NCI-H69 (cell line): ENCODE measurements around the gene SPATS1.
"Not testable (repeated sequence)": the region's sequence is repeated elsewhere in the genome, so short reads cannot be mapped to it uniquely, and the experiment has no call there.

Experiments used
- DNase-seq: peaks from one replicate; lab custom pipeline; 2025; lab: John Stamatoyannopoulos, UW

The SPATS1 gene

DNA sequence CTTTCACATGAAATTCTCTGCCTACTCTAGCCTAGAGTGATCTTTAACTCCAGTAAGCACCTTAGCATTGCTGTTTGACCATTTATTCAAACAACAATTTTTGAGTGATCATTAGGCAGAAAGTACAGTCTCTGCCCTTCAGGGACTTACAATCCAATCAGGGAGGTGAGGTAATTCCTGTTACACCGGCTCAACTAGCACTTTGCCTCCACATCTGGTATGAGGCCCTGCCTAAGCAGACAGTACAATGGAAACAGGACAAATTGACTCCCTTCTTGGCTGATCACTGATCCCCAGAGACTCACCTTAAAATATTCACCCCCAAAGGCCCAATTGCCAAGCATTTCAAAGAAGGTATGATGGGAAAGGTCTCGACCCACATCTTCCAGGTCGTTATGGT, 30.7 kb upstream of the SPATS1 start:
- no peak for DNase-seq

DNA sequence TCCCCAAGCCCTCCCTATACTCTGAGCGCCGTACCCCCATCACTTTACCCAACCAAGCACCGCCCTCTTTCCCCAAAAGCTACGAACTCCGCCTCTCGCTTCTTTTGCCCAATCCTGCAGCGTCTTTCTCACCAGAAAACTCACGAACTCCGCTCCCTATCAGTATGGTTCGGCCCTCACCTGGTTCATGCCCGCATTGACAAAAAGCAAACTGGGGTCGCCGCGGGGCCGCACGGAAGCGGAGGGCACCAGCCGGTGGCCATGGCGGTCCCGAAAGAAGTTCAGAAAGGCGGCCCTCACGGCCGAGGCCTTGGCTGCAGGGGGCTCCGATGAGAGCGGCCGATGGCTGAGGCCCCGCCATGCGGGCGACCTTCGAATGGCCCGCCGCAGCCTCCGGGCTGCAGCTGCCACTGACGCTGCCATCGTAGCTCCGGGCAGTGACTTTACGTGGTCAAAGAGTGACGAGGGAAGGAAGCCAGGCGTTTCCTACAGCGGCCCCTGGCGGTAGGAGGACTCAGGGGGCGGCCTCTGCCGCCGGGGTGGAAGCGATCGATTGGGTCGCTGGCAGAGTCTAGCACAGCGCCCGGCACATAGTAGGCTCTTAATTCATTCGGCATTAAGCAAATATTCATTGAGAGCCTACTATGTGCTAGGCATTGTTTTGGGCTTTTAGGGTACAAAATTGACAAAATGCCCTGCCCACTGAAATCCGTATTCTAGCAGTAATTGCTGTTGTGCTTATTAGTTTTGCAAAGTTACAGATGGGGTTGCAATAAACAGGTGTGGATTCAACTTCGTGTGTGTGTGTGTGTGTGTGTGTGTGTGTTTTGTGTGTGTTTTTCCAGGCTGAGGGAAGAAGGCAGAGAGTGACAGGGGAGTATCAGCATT, 29.3 kb upstream of the SPATS1 start, which contains the start of gene AARS2:
TSS of gene AARS2 (minus strand) at position 447 of the 888 bp plus-strand sequence. CDS start at position 423, 24 bp downstream.
- peak; percentile 93 for DNase-seq

DNA sequence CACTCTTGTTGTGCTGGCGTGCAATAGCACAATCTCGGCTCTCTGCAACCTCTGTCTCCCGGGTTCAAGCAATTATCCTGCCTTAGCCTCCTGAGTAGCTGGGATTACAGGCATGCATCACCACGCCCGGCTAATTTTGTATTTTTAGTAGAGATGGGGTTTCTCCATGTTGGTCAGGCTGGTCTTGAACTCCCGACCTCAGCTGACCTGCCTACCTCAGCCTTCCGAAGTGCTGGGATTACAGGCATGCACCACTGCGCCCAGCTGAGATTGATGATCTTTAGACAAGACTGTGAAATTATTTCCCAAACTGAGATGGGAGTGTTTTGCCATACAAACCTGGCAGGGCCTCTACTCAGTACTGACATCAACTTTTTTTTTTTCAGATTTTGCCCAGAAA, 27.8 kb upstream of the SPATS1 start:
- not testable (repeated sequence) for DNase-seq

DNA sequence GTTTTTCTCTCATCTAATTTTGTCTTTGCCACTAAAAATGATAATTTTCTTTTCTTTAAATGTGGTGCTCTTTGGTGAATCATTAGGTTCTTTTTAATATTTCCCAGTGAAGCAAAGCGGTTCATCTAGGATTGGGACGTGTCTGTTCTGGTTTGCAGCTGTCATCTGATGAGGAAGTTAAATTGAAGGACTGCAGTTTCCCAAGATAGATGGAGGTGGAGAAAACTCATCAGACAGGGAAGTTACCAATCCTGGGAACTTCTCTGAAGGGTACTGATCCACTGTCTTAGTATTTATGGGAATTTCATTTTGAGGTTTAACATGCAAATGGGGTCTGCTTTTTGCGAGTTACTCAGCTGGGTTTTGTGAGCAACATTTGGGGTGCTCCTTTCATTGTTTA, 26.9 kb upstream of the SPATS1 start:
- DNase-seq: no peak

DNA sequence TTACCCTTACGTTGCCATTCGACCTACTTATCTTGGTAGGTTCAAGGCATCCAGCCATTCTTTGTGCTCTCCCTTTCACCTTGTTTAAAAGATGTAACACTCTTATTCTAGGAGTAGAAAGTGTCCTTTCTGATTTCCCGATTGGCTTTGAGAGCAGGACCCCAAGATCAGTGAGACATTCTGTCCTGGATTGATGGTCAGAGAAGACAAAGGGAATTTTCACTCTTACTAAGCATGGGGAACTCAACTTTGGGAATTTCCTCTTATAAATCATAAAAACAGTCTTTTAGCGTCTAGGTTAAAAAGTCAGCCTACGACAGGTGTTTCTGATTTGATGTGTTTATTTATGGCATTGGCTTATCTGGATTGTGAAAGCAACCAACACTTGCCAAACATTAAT, 26.5 kb upstream of the SPATS1 start:
- no peak for DNase-seq

DNA sequence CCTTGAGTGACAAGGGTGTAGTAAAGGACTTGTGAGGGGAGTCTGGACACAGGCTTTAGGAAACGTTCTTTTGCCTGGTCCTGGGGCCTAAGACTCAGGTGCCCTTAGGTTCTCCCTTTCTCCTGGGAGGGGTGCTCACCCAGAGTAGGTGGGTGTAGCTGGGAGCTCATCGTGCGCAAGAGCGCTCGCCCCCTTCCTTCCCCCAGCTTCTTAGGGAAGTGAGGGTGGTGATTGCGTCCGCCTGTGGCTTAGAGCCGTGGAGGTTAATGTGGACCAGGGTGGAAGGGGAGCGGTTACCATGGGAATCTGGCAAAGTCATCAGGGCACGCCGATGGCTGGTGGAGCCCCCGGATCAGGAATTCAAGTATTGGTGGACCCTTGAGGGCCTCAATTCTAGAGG, 26.0 kb upstream of the SPATS1 start:
- no peak for DNase-seq

DNA sequence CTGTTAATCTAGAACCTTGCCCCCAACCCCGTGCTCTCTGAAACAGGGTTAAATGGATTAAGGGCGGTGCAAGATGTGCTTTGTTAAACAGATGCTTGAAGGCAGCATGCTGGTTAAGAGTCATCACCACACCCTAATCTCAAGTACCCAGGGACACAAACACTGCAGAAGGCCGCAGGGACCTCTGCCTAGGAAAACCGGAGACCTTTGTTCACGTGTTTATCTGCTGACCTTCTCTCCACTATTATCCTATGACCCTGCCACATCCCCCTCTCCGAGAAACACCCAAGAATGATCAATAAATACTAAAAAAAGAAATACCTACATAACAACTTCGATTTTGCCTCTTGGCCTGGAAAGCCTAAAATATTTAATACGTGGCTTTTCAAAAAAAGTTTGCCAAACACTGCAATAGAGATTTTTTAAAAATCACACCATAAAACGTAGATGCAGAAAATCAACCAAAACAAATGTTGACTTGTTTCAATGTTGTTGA, 25.3 kb upstream of the SPATS1 start:
- not testable (repeated sequence) for DNase-seq

DNA sequence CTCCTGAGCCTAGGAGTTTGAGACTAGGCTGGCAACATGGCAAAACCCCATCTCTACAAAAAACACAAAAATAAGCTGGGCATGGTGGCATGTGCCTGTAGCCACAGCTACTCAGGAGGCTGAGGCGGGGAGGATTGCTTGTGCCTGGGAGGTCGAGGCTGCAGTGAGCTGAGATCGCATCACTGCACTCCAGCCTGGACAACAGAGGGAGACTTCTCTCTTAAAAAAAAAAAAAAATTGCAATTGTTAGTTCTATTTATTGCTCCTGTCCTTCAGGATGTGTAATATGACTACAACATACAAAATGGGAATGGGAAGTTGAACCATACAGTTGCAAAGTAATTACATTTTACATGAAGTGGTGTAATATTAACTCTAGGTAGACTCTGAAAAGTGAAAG, 21.2 kb upstream of the SPATS1 start:
- no peak for DNase-seq

DNA sequence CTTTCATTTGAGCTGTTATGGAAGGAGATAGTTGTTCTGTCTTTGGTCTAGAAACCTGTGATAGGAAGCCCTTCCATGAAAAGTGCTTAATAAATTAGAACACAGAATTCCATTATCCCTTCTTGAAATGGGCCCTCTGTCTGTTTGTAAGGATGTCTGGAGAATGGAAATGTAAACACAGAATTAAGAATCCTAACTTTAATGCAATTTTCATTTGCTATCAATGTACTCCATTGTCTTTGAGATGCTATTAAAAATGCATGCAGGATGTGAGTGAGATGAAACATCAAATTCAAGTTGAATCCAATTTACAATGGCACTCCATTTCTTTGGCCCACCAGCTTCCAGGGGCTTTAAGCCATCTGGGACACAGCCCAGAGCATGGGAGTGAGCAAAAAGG, 15.4 kb upstream of the SPATS1 start:
- no peak for DNase-seq

DNA sequence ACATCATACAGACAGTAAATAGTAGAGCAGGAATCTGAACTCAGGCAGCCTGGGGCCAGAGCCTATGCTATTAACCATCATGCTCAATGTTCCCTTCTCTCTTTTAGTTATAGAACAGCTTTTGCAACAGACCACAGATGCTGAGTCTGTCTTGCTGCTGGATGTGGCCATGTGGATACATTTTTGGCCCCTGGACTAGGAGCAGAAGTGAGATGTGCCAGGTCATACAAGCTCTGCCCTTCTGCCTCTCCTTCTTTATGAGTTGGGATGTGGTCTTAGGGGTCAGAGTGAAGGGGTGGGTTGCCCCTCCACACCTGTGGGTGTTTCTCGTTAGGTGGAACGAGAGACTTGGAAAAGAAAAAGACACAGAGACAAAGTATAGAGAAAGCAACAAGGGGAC, 14.7 kb upstream of the SPATS1 start:
- no peak for DNase-seq

DNA sequence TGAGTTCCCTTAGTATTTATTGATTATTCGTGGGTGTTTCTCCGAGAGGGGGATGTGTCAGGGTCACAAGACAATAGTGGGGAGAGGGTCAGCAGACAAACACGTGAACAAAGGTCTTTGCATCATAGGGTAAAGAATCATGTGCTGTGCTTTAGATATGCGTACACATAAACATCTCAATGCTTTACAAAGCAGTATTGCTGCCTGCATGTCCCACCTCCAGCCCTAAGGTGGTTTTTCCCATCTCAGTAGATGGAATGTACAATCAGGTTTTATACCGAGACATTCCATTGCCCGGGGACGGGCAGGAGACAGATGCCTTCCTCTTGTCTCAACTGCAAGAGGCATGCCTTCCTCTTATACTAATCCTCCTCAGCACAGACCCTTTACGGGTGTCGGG, 14.2 kb upstream of the SPATS1 start:
- DNase-seq: not testable (repeated sequence)

DNA sequence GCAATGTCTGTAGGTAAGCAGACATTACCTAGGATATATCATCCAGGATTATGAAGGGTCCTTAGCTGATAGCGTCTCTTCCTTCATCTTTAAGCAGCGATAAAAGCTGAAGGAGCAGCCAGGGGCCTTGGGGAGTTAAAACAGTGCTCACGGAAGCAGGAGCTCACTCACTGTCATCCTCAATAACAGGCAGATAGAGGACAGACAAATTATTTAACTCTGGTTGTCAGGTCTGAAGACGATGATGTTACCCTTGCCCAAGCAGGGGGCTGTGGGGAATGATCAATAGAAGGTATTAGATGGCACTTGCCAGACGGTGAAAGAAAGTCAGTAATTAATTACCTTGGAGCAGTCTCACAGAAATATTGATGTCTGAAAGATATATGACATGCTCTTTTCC, 12.6 kb upstream of the SPATS1 start:
- DNase-seq: no peak

DNA sequence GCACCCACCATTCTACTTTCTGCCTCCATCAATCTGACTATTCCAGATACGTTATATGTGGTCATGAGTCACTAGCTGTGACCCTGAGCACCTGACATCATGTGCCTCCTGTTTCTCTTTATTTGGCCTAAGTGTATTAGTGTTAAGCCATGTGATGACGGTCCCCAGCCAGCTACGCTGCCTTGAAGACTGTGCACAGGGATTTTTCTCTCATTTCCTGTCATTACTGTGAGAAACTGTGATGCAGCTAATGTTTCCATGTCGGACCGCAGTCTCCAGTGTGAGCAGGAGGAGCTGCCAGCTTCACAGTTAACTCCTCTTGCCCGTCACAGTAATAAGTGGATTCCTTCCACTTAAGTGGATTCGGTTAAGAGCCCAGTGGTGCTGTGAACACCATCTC, 9.9 kb upstream of the SPATS1 start:
- DNase-seq: peak; percentile 17

DNA sequence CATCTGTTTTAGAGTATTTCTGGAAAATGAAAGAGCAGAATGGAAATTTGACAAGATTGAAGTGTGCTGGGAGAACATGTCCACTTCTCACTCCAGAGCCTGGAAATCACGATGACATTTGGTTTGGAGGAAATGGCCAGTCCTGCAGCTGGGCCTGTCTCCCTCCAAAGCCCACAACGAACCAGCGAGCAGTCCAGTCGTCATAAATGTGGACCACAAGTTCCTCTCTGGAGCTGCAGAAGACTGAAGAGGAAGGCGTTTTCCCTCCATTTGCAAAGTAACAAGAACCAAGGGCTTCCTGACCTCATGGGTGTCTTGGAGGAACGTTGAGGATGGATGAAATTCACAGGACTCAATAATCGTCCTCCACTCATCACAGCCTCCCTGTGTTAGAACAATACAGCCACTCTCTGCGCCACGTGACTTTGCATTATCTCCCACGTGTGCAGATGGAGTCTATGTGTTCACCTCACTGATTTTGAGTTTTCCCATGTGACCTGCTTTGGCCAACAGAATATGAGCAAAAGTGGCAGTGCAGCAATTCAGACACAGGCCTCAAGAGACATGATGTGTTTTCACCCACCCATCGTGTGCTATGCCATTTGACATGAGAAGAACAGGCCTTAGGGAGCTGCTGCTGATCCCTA, 9.1 kb upstream of the SPATS1 start:
- DNase-seq: no peak

DNA sequence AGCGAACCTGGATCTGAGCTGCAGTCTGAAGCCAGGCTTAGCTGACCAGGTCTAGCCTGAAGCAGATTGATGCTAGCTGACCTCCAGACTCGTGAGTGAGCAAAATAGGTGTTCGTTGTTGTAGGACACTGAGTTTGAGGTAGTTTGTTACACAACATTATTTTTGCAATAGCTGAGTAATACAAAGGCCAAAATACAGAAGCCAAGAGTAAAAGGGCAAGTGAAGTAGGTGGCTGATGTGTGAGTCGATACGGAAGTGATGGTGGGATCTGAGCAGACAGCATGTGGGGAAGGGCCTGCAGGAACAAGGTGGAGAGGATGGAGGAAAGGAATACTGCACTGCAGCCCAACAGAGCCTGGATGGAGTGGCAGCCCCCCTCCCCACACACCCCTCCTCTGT, 8.5 kb upstream of the SPATS1 start:
- no peak for DNase-seq

DNA sequence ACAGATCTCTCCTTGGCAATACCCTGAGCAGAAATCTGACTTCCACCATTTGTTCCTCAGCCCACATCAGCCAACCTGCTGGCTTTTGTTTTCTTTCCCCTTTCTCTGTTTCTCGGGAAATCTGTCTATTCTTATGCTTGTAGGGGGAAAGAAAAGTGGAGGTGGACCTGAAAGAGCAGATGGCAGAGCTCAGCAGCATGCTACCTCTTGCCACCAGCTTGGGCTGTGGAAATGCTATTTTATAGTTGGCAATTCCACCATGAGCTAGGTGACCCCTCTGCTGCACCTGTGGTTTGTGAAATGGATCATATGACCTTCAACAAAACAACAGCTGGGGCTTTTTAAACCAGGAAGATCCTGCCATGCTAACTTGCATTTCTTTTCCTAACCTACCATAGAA, 6.8 kb upstream of the SPATS1 start:
- DNase-seq: peak; percentile 93

DNA sequence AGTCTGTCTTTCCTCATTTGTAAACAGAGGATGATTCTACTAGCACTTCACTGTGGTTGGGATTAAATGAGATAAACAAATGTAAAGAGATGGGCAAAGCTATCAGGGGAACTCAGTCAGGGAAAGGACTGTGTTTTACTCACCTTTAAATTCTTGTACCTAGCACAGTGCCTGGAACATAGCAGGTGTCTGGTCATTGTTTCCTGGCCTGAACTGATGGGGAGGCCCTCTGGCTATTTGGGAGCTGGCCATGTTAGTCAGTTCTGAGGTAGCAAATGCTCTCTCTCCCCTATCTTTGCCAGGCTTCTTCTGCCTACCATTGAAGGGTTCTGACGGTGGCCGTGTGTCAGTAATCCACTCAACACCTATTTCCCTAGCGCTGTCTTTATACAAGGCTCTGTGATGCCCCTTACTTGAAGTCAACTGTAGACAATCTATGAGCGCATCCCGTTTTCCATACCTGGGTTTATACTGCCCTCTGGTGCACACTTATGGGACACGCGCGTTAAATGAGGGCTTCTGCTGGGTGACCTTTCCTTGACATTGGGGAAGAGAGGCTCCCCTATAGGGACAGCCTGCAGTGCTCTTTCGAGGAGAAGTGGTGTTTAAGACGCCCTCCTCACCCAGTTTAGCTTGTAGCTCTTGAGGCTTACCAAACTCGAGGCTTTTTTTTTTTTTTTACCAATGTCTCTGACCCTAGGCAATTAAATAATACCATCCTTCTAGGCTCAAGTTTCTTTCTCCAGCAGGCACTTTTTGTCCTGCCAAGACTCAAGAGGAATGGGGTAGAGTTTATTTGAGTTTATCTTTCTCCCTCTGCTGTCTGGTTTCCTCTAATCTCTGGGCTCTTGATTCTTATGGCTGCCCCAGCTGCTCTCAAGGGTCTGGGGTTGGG, 4.0 kb upstream of the SPATS1 start:
- DNase-seq: peak; percentile 85

DNA sequence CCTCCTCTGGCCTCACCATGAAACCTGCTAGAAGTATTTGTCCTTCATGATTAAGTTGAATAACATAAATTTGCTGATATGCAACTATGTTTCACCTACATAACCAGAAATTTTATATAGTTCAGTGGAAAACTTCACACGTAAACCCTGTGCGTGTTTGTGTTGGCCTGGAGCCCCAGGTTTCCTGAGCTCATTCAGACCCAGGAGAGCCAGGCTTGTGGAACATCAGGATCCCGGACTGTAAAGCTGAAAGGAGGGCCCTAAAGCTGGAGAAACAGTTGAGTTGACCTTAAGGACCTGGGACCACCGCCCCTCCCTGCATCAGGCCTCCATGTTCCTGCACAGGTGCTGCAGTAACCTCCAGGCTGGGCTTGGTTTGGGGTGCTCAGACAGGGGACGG, 3.1 kb upstream of the SPATS1 start:
- DNase-seq: no peak

DNA sequence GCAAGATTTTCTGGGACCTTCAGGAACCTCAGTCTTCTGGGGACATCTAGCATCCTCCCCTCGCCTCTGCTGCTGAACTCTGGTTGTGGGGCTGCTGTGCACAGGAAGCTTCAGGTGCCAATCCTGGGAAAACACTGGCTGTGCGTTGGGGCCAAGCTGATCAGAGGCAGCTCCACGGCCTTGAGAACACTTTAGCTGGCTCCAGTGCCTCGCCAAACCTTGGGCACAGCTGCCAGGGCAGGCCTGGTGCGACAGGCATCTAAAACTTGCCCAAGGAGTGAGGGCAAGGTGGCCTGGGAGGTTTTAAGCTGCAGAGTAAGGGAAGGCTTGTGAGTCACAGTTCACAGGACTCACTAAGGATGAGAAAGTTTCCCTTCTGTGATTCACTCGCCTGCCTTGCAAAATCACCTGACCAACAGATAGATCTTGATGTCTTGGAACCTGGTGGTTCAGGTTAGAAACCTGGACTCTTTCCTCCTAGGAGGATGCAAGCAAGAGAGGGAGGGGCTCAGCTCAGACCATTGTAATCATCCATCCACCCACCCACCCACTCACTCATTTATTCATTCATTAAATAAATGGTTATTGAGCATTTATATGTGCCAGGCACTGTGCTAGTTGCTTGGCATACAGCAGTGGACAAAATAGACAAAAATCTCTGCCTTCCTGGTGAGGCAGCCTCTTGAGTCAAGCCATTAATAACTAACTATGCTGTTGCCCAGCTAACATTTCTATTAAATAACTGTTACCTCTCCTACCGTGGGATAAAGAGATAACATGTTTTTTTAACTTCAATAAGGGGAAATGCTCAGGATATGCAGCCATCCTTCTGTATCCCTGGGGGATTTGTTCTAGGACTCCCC, 2.5 kb upstream of the SPATS1 start:
- DNase-seq: no peak

DNA sequence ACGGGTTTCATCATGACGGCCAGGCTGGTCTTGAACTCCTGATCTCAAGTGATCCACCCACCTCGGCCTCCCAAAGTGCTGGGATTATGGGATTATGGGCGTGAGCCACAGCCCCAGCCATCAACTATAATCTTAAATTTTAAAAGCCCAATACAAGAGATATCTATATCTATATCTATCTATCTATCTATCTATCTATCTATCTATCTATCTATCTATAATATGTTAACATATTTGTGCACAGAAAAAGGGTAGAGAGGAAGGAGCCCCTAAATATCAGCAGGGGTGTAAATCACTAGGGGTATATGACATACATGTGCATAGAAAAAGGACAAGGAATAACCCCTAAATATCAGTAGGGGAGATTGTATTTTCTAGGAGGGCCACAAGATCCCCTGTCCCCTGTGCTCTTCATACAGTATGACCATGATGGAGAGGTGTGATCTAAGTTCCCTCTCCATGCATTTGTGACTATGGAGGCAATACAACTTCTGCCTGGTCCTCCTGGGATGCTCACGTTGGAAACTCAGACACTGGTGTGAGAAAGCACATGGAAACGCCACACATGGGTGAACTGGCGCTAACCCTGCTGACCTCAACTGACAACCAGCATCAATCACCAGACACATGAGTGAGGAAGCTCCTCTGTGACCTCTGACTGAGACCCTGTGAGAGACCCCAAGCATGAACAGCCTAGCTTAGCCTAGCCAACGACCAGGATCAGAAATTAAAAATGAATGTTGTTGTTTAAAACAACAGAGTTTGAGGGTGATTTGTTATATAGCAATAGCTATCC, 1.2 kb upstream of the SPATS1 start:
- DNase-seq: no peak
